ENCODE results near the gene FGF2.

The FGF2 gene

DNA sequence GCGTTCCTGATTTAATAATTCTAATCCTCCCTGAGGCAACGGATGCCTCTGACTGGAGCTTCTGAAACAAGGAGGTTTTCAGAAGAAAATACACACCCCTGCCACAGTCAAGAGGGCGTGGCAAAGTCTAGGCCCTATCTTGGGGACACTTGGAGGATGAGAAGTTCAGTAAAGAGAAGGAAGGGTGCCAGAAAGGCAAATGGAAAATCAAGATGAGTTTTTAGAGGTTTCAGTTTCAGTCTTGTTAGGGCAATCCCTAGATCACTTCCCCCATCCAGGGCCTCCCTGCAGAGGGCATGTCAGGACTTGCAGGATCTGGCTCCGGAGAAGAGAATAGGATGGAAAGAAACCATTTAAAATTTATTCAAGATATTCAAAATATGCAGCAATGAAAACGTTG lies 28.5 kb upstream of the FGF2 start:
- no peak overlapping the region for H3K4me3 ChIP-seq (replicated peaks; ENCODE audit: insufficient read depth, low read length)
- no peaks in the 10 kb centered on the region for H3K27me3 ChIP-seq (ENCODE audit: insufficient read depth, poor library complexity, severe bottlenecking)
- no peak overlapping the region for H3K27ac ChIP-seq (replicated peaks)
- no peak for DNase-seq (ENCODE audit: low read depth in 1 of 2, low spot score in 1 of 2)
- TF ChIP-seq, protein P1, sequence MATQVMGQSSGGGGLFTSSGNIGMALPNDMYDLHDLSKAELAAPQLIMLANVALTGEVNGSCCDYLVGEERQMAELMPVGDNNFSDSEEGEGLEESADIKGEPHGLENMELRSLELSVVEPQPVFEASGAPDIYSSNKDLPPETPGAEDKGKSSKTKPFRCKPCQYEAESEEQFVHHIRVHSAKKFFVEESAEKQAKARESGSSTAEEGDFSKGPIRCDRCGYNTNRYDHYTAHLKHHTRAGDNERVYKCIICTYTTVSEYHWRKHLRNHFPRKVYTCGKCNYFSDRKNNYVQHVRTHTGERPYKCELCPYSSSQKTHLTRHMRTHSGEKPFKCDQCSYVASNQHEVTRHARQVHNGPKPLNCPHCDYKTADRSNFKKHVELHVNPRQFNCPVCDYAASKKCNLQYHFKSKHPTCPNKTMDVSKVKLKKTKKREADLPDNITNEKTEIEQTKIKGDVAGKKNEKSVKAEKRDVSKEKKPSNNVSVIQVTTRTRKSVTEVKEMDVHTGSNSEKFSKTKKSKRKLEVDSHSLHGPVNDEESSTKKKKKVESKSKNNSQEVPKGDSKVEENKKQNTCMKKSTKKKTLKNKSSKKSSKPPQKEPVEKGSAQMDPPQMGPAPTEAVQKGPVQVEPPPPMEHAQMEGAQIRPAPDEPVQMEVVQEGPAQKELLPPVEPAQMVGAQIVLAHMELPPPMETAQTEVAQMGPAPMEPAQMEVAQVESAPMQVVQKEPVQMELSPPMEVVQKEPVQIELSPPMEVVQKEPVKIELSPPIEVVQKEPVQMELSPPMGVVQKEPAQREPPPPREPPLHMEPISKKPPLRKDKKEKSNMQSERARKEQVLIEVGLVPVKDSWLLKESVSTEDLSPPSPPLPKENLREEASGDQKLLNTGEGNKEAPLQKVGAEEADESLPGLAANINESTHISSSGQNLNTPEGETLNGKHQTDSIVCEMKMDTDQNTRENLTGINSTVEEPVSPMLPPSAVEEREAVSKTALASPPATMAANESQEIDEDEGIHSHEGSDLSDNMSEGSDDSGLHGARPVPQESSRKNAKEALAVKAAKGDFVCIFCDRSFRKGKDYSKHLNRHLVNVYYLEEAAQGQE (IDR thresholded peaks at IDR 0.05; ENCODE audit: insufficient replicate concordance, low read depth), result no peak
- TF ChIP-seq GABPA (IDR thresholded peaks at IDR 0.05; ENCODE audit: low read depth) (no peak), POLR2AphosphoS5 (IDR thresholded peaks at IDR 0.05; ENCODE audit: low read depth) (no peak), SPI1 (IDR thresholded peaks at IDR 0.05; ENCODE audit: borderline replicate concordance, low read depth) (no peak)
- TF ChIP-seq, protein P2, sequence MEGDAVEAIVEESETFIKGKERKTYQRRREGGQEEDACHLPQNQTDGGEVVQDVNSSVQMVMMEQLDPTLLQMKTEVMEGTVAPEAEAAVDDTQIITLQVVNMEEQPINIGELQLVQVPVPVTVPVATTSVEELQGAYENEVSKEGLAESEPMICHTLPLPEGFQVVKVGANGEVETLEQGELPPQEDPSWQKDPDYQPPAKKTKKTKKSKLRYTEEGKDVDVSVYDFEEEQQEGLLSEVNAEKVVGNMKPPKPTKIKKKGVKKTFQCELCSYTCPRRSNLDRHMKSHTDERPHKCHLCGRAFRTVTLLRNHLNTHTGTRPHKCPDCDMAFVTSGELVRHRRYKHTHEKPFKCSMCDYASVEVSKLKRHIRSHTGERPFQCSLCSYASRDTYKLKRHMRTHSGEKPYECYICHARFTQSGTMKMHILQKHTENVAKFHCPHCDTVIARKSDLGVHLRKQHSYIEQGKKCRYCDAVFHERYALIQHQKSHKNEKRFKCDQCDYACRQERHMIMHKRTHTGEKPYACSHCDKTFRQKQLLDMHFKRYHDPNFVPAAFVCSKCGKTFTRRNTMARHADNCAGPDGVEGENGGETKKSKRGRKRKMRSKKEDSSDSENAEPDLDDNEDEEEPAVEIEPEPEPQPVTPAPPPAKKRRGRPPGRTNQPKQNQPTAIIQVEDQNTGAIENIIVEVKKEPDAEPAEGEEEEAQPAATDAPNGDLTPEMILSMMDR (IDR thresholded peaks at IDR 0.05; ENCODE audit: insufficient read depth, low read length), result no peak

DNA sequence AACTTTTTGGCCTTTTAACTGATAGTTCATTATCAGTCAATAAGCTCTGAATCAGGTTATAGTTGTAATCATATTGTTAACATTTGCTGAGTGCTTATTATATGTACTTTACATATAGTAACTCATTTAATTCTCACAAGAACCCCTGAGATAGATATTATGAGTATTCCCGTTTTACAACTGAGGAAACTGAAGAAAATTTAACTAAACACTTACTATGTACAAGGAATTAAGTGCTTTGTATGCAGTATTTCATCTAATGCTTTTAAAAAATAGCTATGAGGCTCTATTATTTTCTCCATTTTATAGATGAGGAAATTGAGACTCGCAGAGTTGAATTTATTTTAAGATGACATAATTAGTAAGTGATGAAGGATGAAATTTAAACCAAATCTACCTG lies 27.7 kb upstream of the FGF2 start:
- no peaks in the 10 kb centered on the region for H3K27me3 ChIP-seq (ENCODE audit: insufficient read depth, poor library complexity, severe bottlenecking)
- no peak overlapping the region for H3K27ac ChIP-seq (replicated peaks)
- DNase-seq (ENCODE audit: low read depth in 1 of 2, low spot score in 1 of 2), result no peak
- TF ChIP-seq SPI1 (IDR thresholded peaks at IDR 0.05; ENCODE audit: borderline replicate concordance, low read depth) (no peak), GABPA (IDR thresholded peaks at IDR 0.05; ENCODE audit: low read depth) (no peak), POLR2AphosphoS5 (IDR thresholded peaks at IDR 0.05; ENCODE audit: low read depth) (no peak)
- TF ChIP-seq, protein P2 (IDR thresholded peaks at IDR 0.05; ENCODE audit: insufficient read depth, low read length), result no peak
- TF ChIP-seq, protein P1 (IDR thresholded peaks at IDR 0.05; ENCODE audit: insufficient replicate concordance, low read depth), result no peak
- H3K4me3 ChIP-seq (replicated peaks; ENCODE audit: insufficient read depth, low read length), result no peak overlapping the region

DNA sequence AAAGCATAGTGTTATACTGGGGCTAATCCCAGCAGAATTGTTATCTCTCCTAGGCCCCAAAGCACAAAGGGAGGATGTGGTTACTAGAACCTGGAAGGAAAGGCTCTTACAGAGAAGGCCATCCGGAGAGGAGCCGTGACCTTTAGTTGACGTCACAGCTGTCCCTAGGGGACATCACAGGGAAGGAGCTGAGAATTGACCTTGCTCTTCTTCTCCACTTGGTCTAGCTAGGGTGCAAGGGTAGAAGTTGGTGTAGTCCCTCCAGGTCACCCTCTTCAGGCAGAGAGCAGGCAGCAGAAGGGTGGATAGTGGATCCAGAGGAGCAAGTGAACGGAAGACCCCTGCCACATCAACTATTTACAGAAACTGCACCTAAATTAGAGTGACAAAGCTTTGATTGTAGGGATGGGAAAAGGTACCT lies 22.8 kb upstream of the FGF2 start:
- DNase-seq (ENCODE audit: low read depth in 1 of 2, low spot score in 1 of 2), result no peak
- Histone ChIP-seq H3K27ac (replicated peaks) (no peak overlapping the region), H3K4me3 (replicated peaks; ENCODE audit: insufficient read depth, low read length) (no peak overlapping the region), H3K27me3 (ENCODE audit: insufficient read depth, poor library complexity, severe bottlenecking) (no peaks in the 10 kb centered on the region)
- TF ChIP-seq SPI1 (IDR thresholded peaks at IDR 0.05; ENCODE audit: borderline replicate concordance, low read depth), result no peak
- TF ChIP-seq, protein P1 (IDR thresholded peaks at IDR 0.05; ENCODE audit: insufficient replicate concordance, low read depth), result no peak
- TF ChIP-seq GABPA (IDR thresholded peaks at IDR 0.05; ENCODE audit: low read depth), result no peak
- TF ChIP-seq POLR2AphosphoS5 (IDR thresholded peaks at IDR 0.05; ENCODE audit: low read depth), result no peak
- TF ChIP-seq, protein P2 (IDR thresholded peaks at IDR 0.05; ENCODE audit: insufficient read depth, low read length), result no peak

Data from HL-60 (cell line).